Pons (tissue), 1 donor: ENCODE results near the gene DAD1.

Source experiments
- DNase-seq: peaks from one replicate; pipeline ENCODE4 v3.0.0-alpha.2; 2016; ENCODE audit warnings: low spot score

DAD1 gene

GRCh38 chr14:22536853-22537338, 52.1 kb downstream of the DAD1 start:
- no peak for DNase-seq

- DNase-seq, result no peak
These were observed 53.1 kb downstream of the DAD1 start for GRCh38 chr14:22535916-22536315.

- DNase-seq, result no peak
These were observed 53.9 kb downstream of the DAD1 start for GRCh38 chr14:22535126-22535525.

- DNase-seq, result no peak
These were observed 54.5 kb downstream of the DAD1 start for GRCh38 chr14:22534547-22534946.

- DNase-seq, result no peak
These were observed 55.2 kb downstream of the DAD1 start for GRCh38 chr14:22533739-22534359.

- no peak for DNase-seq
These were observed 55.8 kb downstream of the DAD1 start for GRCh38 chr14:22533057-22533704.

- DNase-seq, result no peak
These were observed 56.5 kb downstream of the DAD1 start for GRCh38 chr14:22532345-22533056.

GRCh38 chr14:22531451-22532344, 57.3 kb downstream of the DAD1 start:
- no peak for DNase-seq

GRCh38 chr14:22530127-22530526, 58.9 kb downstream of the DAD1 start:
- DNase-seq, result no peak

- no peak for DNase-seq
These were observed 62.3 kb downstream of the DAD1 start for GRCh38 chr14:22526744-22527143.

- no peak for DNase-seq
These were observed 62.8 kb downstream of the DAD1 start for GRCh38 chr14:22526218-22526617.

- DNase-seq, result no peak
These were observed 64.3 kb downstream of the DAD1 start for GRCh38 chr14:22524784-22525161.

GRCh38 chr14:22524115-22524783, 64.8 kb downstream of the DAD1 start:
- DNase-seq, result no peak

GRCh38 chr14:22523283-22523682, 65.7 kb downstream of the DAD1 start:
- DNase-seq, result no peak

- DNase-seq, result no peak
These were observed 66.5 kb downstream of the DAD1 start for GRCh38 chr14:22522466-22522957.

GRCh38 chr14:22521449-22522239, 67.4 kb downstream of the DAD1 start:
- DNase-seq, result no peak

- no peak for DNase-seq
These were observed 68.2 kb downstream of the DAD1 start for GRCh38 chr14:22520796-22521195.

GRCh38 chr14:22519877-22520685, 68.9 kb downstream of the DAD1 start:
- no peak for DNase-seq

GRCh38 chr14:22518073-22518472, 71.0 kb downstream of the DAD1 start:
- no peak for DNase-seq
